ENCODE results near the gene SOX5. TPM values are rescaled to one million over a fixed set of nuclear protein-coding genes. Genes with fewer than 3 reads are reported as not detected.

Gene SOX5
- polyA plus RNA-seq, 1 experiment: 0.13 TPM

GRCh38 chr12:23488130-23488529, 461.3 kb downstream of the SOX5 start:
- CTCF ChIA-PET: no interaction called here
- TF ChIP-seq CTCF (IDR thresholded peaks at IDR 0.05; ENCODE audit: insufficient read depth, low read depth, low read length): no peak

GRCh38 chr12:23484238-23484637, 465.2 kb downstream of the SOX5 start:
- ChIA-PET POLR2A (no interaction called here), CTCF (no interaction called here)
- no peak for DNase-seq (ENCODE audit: low read depth)

More at GRCh38 chr12:23488130-23488529, 461.3 kb downstream of the SOX5 start:
- Histone ChIP-seq H3K4me3 (ENCODE audit: low read depth, low read length) (no peak overlapping the region), H3K27me3 (ENCODE audit: control insufficient read depth, insufficient read depth, low read length) (no peaks in the 10 kb centered on the region), H3K36me3 (ENCODE audit: control insufficient read depth, insufficient read depth, low read length) (no peaks in the 10 kb centered on the region)
- POLR2A ChIA-PET: no interaction called here
- DNase-seq (ENCODE audit: low read depth): no peak

GRCh38 chr12:23482571-23482970, 466.9 kb downstream of the SOX5 start:
- no peaks in the 10 kb centered on the region for H3K27me3 ChIP-seq (ENCODE audit: control insufficient read depth, insufficient read depth, low read length)
- no peak for DNase-seq (ENCODE audit: low read depth)
- no peak for TF ChIP-seq CTCF (IDR thresholded peaks at IDR 0.05; ENCODE audit: insufficient read depth, low read depth, low read length)
- POLR2A ChIA-PET: no interaction called here
- CTCF ChIA-PET: no interaction called here
- no peak overlapping the region for H3K4me3 ChIP-seq (ENCODE audit: low read depth, low read length)
- no peaks in the 10 kb centered on the region for H3K36me3 ChIP-seq (ENCODE audit: control insufficient read depth, insufficient read depth, low read length)

More at GRCh38 chr12:23484238-23484637, 465.2 kb downstream of the SOX5 start:
- TF ChIP-seq CTCF (IDR thresholded peaks at IDR 0.05; ENCODE audit: insufficient read depth, low read depth, low read length): no peak
- Histone ChIP-seq H3K4me3 (ENCODE audit: low read depth, low read length) (no peak overlapping the region), H3K27me3 (ENCODE audit: control insufficient read depth, insufficient read depth, low read length) (no peaks in the 10 kb centered on the region), H3K36me3 (ENCODE audit: control insufficient read depth, insufficient read depth, low read length) (no peaks in the 10 kb centered on the region)

Data from BJ (cell line).